ENCODE measurements around the gene BRI3BP. TPM values are rescaled to one million over a fixed set of nuclear protein-coding genes. Genes with fewer than 3 reads are reported as not detected.

BRI3BP gene
- total RNA-seq, 1 donor from 2014 or later, result 6.8 TPM

DNA sequence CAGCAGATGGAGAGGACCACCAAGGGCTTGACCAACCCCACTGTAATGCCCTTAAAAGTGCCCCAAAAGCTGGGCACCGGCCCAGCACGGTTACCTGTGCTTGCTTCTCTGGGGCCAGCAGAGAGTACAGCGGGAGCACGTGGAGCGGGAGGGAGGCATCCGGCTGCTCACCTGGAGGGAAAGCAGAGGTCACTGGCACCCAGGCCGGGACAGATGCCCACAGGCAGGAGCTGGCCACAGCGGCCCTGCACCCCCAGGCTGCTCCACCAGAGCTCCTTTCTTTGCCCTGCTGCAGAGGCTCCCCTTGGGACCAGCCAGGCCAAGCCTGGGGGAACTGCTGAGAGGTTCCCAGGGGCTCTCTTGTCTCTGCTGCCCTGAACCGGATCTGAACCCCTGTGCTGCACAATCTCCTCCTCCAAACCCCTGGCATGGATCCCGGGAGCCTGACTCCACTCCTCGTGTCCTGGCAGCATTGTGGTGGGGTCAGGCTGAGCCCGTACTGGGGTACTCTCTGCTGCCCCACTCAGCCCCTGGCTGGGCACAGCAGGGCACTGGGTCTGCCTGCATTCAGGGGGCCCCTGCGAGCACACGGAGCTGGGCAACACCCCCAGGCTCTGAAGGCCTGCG is 28.5 kb upstream of the BRI3BP start:
- Mint-ChIP-seq H3K4me3 (ENCODE audit: unreplicated experiment) (no peak overlapping the region), H3K36me3 (ENCODE audit: low read depth) (peaks cover 22% of the 10 kb centered on the region), H3K27me3 (ENCODE audit: low read depth) (no peaks in the 10 kb centered on the region), H3K4me1 (ENCODE audit: low read depth) (no peaks in the 10 kb centered on the region), H3K27ac (ENCODE audit: unreplicated experiment) (no peak overlapping the region), H3K9me3 (ENCODE audit: low read depth) (no peaks in the 10 kb centered on the region)
- DNase-seq (ENCODE audit: low spot score), result no peak
- TF ChIP-seq, protein P1, sequence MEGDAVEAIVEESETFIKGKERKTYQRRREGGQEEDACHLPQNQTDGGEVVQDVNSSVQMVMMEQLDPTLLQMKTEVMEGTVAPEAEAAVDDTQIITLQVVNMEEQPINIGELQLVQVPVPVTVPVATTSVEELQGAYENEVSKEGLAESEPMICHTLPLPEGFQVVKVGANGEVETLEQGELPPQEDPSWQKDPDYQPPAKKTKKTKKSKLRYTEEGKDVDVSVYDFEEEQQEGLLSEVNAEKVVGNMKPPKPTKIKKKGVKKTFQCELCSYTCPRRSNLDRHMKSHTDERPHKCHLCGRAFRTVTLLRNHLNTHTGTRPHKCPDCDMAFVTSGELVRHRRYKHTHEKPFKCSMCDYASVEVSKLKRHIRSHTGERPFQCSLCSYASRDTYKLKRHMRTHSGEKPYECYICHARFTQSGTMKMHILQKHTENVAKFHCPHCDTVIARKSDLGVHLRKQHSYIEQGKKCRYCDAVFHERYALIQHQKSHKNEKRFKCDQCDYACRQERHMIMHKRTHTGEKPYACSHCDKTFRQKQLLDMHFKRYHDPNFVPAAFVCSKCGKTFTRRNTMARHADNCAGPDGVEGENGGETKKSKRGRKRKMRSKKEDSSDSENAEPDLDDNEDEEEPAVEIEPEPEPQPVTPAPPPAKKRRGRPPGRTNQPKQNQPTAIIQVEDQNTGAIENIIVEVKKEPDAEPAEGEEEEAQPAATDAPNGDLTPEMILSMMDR (IDR thresholded peaks at IDR 0.05), result no peak

DNA sequence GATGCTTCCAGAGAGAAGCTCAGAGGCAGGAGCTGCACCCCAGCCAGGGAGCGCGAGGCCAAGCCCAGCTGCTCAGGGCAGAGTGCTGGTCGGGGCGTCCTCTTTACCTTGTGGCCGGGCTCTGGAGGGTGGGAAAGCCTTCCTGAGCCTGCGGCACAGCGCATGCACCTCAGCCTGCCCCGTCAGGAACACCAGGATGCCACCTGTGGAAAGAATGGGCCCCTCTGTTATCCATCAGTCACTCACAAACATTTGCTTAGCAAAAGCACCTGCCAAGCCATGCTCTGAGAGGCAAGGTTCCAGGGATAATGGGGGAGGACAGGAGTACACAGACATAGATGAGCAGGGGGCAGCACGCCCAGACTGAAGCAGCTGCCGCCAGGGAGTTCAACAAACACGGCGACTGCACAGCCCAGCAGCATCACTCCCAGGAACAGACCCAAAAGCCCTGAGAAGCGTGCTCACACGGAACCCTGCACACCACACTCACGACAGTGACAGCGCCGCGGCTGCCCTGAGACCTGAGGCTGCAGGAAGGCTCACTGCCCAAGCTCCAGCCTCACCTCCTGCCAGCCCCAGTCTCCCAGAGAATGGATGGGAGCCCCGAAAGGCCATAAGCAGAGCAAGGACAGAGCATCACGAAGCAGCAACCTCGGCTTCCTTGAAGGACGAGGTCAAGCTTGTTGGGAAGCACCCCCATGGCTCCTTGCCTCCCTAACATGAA is 26.3 kb upstream of the BRI3BP start:
- H3K4me1 Mint-ChIP-seq (ENCODE audit: low read depth), result no peaks in the 10 kb centered on the region
- H3K27me3 Mint-ChIP-seq (ENCODE audit: low read depth), result no peaks in the 10 kb centered on the region
- TF ChIP-seq, protein P1 (IDR thresholded peaks at IDR 0.05), result no peak
- no peak overlapping the region for H3K27ac Mint-ChIP-seq (ENCODE audit: unreplicated experiment)
- H3K36me3 Mint-ChIP-seq (ENCODE audit: low read depth), result peaks cover 23% of the 10 kb centered on the region
- no peak overlapping the region for H3K4me3 Mint-ChIP-seq (ENCODE audit: unreplicated experiment)
- no peaks in the 10 kb centered on the region for H3K9me3 Mint-ChIP-seq (ENCODE audit: low read depth)
- DNase-seq (ENCODE audit: low spot score), result no peak

GRCh38 chr12:124968656-124969055 is 24.8 kb upstream of the BRI3BP start:
- Mint-ChIP-seq H3K27ac (ENCODE audit: unreplicated experiment) (no peak overlapping the region), H3K36me3 (ENCODE audit: low read depth) (peaks cover 16% of the 10 kb centered on the region), H3K4me3 (ENCODE audit: unreplicated experiment) (no peak overlapping the region), H3K9me3 (ENCODE audit: low read depth) (no peaks in the 10 kb centered on the region), H3K4me1 (ENCODE audit: low read depth) (no peaks in the 10 kb centered on the region), H3K27me3 (ENCODE audit: low read depth) (no peaks in the 10 kb centered on the region)
- TF ChIP-seq, protein P1 (IDR thresholded peaks at IDR 0.05), result no peak
- no peak for DNase-seq (ENCODE audit: low spot score)

- Mint-ChIP-seq H3K4me1 (ENCODE audit: low read depth) (no peaks in the 10 kb centered on the region), H3K27ac (ENCODE audit: unreplicated experiment) (no peak overlapping the region), H3K27me3 (ENCODE audit: low read depth) (no peaks in the 10 kb centered on the region), H3K9me3 (ENCODE audit: low read depth) (no peaks in the 10 kb centered on the region), H3K4me3 (ENCODE audit: unreplicated experiment) (no peak overlapping the region), H3K36me3 (ENCODE audit: low read depth) (peaks cover 15% of the 10 kb centered on the region)
- DNase-seq (ENCODE audit: low spot score), result no peak
- TF ChIP-seq, protein P1 (IDR thresholded peaks at IDR 0.05), result no peak
Observed at GRCh38 chr12:124970647-124971402, 22.6 kb upstream of the BRI3BP start.

DNA sequence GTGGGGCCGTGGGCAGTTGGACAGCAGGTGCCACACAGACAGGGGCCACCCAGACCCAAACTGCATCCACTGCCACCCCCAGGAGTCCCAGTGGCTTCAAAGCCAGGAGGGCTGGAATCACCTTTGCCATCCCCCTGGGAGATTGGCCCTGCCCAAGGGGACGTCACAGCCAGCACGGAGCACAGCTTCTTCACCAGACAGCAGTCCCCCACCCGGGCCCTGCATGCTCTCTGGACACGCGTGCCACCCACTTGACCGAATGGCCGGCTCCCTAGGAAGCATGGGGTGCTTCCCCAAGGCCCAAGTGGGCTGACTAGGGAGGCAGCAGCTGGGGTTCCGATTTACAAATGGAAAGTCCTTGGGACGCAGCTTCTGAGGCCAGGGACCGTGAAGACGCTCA is 21.8 kb upstream of the BRI3BP start:
- H3K36me3 Mint-ChIP-seq (ENCODE audit: low read depth), result peaks cover 15% of the 10 kb centered on the region
- H3K4me3 Mint-ChIP-seq (ENCODE audit: unreplicated experiment), result no peak overlapping the region
- H3K27me3 Mint-ChIP-seq (ENCODE audit: low read depth), result no peaks in the 10 kb centered on the region
- no peak overlapping the region for H3K27ac Mint-ChIP-seq (ENCODE audit: unreplicated experiment)
- DNase-seq (ENCODE audit: low spot score), result no peak
- TF ChIP-seq, protein P1 (IDR thresholded peaks at IDR 0.05), result no peak
- no peaks in the 10 kb centered on the region for H3K9me3 Mint-ChIP-seq (ENCODE audit: low read depth)
- no peaks in the 10 kb centered on the region for H3K4me1 Mint-ChIP-seq (ENCODE audit: low read depth)

Measured in chondrocyte (in vitro differentiated cells).